Testis (tissue), 3 donors: Measurements from ENCODE around the gene TRMT2A. TPM values are rescaled to one million over a fixed set of nuclear protein-coding genes. Genes with fewer than 3 reads are reported as not detected.

ENCODE experiments used
- DNase-seq: peaks from one replicate; pipeline ENCODE4 v3.0.0-alpha.2; 2019
- H3K27ac ChIP-seq, 2 donors: fragments of 200-600 bp; sonication (generic); one replicate each; pipeline ENCODE4 v1.5.1; 2019
- H3K27me3 ChIP-seq: fragments of 200-600 bp; sonication (generic); one replicate; pipeline ENCODE4 v1.5.1; 2019
- H3K36me3 ChIP-seq: fragments of 200-600 bp; sonication (generic); one replicate; pipeline ENCODE4 v1.5.1; 2017; ENCODE audit warnings: low read depth; ENCODE audit errors: missing control alignments
- H3K4me1 ChIP-seq: fragments of 200-600 bp; sonication (generic); one replicate; pipeline ENCODE4 v1.5.1; 2019
- H3K4me3 ChIP-seq, 2 donors: fragments of 200-600 bp; sonication (generic); one replicate each; pipeline ENCODE4 v1.5.1; 2017 to 2019
- H3K9me3 ChIP-seq: fragments of 200-600 bp; sonication (generic); one replicate; pipeline ENCODE4 v1.5.1; 2017
- CTCF ChIP-seq, 3 experiments: fragments of 450-650 bp in 2 of 3; fragments of 200-600 bp in 1 of 3; sonication (generic) in 1 of 3; IDR thresholded peaks; one replicate each; pipeline ENCODE4 v1.5.1; 2016 to 2019; ENCODE audit warnings: antibody characterized with exemption in 3 of 3, mild to moderate bottlenecking in 2 of 3, moderate library complexity in 1 of 3
- POLR2A ChIP-seq: fragments of 450-650 bp; IDR thresholded peaks from one replicate; pipeline ENCODE4 v1.6.1; 2017; ENCODE audit warnings: antibody characterized with exemption, mild to moderate bottlenecking, moderate library complexity
- WGBS, 2 donors: methylation state at CpG; one replicate each; pipeline ENCODE4 v1.1.5; 2018; 5-methylcytosine and 5-hydroxymethylcytosine counted together
- intact Hi-C: fragments of 100-400 bp; cut with DNase I; formaldehyde crosslinking; loops from one replicate; pipeline ENCODE4 v1.15.1; 2023; ENCODE audit warnings: low total_unique reads
- polyA plus RNA-seq: library from polyadenylated mRNA; stranded (reverse); fragments of 350-450 nt; fragmentation: Illumina TruSeq; extraction: RNeasy Lipid Tissue Mini Kit (QIAGEN cat#74804); gene quantifications from one replicate; pipeline ENCODE4 v1.2.3, GENCODE V29; 2014; ENCODE audit warnings: low read depth, low replicate concordance; ENCODE audit not compliant: insufficient read depth
- total RNA-seq, 2 donors: library from RNA; depleted of rRNA; stranded (reverse); fragments of >200 nt; gene quantifications; one replicate each; pipeline ENCODE4 v1.2.3, GENCODE V29; 2016

Gene TRMT2A
- total and polyA plus RNA-seq, 3 donors from 2014 or later: 82.7 to 122 (median 97.2) TPM

- Histone ChIP-seq H3K4me1 (peaks cover 10% of the 10 kb centered on the region), H3K27ac (no peak overlapping the region), H3K9me3 (no peaks in the 10 kb centered on the region), H3K4me3 (no peak overlapping the region), H3K27me3 (no peaks in the 10 kb centered on the region), H3K36me3 (no peaks in the 10 kb centered on the region)
- no peak for TF ChIP-seq CTCF (IDR thresholded peaks at IDR 0.05)
- TF ChIP-seq POLR2A: no peak
- WGBS, 2 donors: 83 to 87% methylated on average over 14 to 25 of the region's 26 CpGs
- intact Hi-C loops: no loop called here
- no peak for DNase-seq
These were observed 4.2 kb downstream of the TRMT2A start for GRCh38 chr22:20112623-20113511.

- no peak for TF ChIP-seq CTCF (IDR thresholded peaks at IDR 0.05)
- no peak for TF ChIP-seq POLR2A
- Histone ChIP-seq H3K27me3 (no peaks in the 10 kb centered on the region), H3K36me3 (no peaks in the 10 kb centered on the region), H3K27ac (no peak overlapping the region), H3K4me1 (peaks cover 10% of the 10 kb centered on the region), H3K9me3 (no peaks in the 10 kb centered on the region), H3K4me3 (no peak overlapping the region)
- intact Hi-C loops: no loop called here
- WGBS, 2 donors: 60 to 72% methylated on average over 4 to 6 of the region's 7 CpGs
- DNase-seq: no peak
These were observed 5.1 kb downstream of the TRMT2A start for GRCh38 chr22:20111689-20112622.

GRCh38 chr22:20111045-20111688, 5.9 kb downstream of the TRMT2A start:
- no peaks in the 10 kb centered on the region for H3K36me3 ChIP-seq

More at GRCh38 chr22:20111045-20111688, 5.9 kb downstream of the TRMT2A start:
- Histone ChIP-seq H3K27ac (no peak overlapping the region), H3K4me1 (peaks cover 7% of the 10 kb centered on the region), H3K4me3 (no peak overlapping the region), H3K27me3 (no peaks in the 10 kb centered on the region), H3K9me3 (no peaks in the 10 kb centered on the region)
- intact Hi-C loops: no loop called here
- TF ChIP-seq POLR2A (no peak), CTCF (IDR thresholded peaks at IDR 0.05) (peak in 2 of 3 experiments; percentile 9 to 37)
- WGBS, 2 donors: 68 to 75% methylated on average over 14 of the region's 14 CpGs
- no peak for DNase-seq
